ENCODE measurements around the gene PCDHGA2. TPM values are rescaled to one million over a fixed set of nuclear protein-coding genes. Genes with fewer than 3 reads are reported as not detected.

The PCDHGA2 gene
- total RNA-seq, 1 experiment from 2014 or later: 0.96 TPM

GRCh38 chr5:141343953-141344463 lies 5.4 kb downstream of the PCDHGA2 start:
- Mint-ChIP-seq H3K4me3 (0 out of 2 replicates have a peak overlapping the region, but pooled peaks have one; percentile 22), H3K36me3 (peaks cover 51% of the 10 kb centered on the region), H3K27me3 (ENCODE audit: low read depth) (no peaks in the 10 kb centered on the region), H3K27ac (no peak overlapping the region), H3K4me1 (peaks cover 2% of the 10 kb centered on the region; the same call in 1 of the 2 replicates), H3K9me3 (peaks cover 57% of the 10 kb centered on the region)
- DNase-seq (ENCODE audit: low spot score) (no peak), ATAC-seq (no peak)
- CTCF ChIA-PET: interaction anchor here (0.6 to 4.0 kb wide), 32 partner anchors 10 to 223 kb away, joined by 3 to 22 read pairs (median 4); partner anchors contain the start of genes PCDHB10, PCDHB11, PCDHB14 and PCDHB15
- TF ChIP-seq SP1 (CRISPR knock-in tag; conservative IDR thresholded peaks at IDR 0.05): no peak
- TF ChIP-seq ZSCAN18 (CRISPR knock-in tag; IDR thresholded peaks at IDR 0.05): no peak
- TF ChIP-seq FOXK1 (CRISPR knock-in tag; IDR thresholded peaks at IDR 0.05): no peak
- no peak for TF ChIP-seq ZNF281 (CRISPR knock-in tag; IDR thresholded peaks at IDR 0.05)
- no peak for TF ChIP-seq ZNF121 (CRISPR knock-in tag; IDR thresholded peaks at IDR 0.05)
- no peak for TF ChIP-seq ZMAT4 (CRISPR knock-in tag; IDR thresholded peaks at IDR 0.05)
- TF ChIP-seq AR (CRISPR knock-in tag; IDR thresholded peaks at IDR 0.05): no peak
- no peak for TF ChIP-seq CREB1 (CRISPR knock-in tag; IDR thresholded peaks at IDR 0.05)
- TF ChIP-seq TP53 (CRISPR knock-in tag; IDR thresholded peaks at IDR 0.05): no peak
- TF ChIP-seq ZNF317 (CRISPR knock-in tag; IDR thresholded peaks at IDR 0.05; ENCODE audit: borderline replicate concordance, low read depth): no peak
- no peak for TF ChIP-seq NFYB (CRISPR knock-in tag; conservative IDR thresholded peaks at IDR 0.05; ENCODE audit: low read depth)
- TF ChIP-seq FOXP4 (CRISPR knock-in tag; IDR thresholded peaks at IDR 0.05): no peak
- no peak for TF ChIP-seq USF2 (CRISPR knock-in tag; IDR thresholded peaks at IDR 0.05)
- no peak for TF ChIP-seq ESRRA (CRISPR knock-in tag; IDR thresholded peaks at IDR 0.05; ENCODE audit: borderline replicate concordance)
- no peak for TF ChIP-seq TCF7 (CRISPR knock-in tag; IDR thresholded peaks at IDR 0.05; ENCODE audit: low read depth)
- TF ChIP-seq E2F4 (CRISPR knock-in tag; IDR thresholded peaks at IDR 0.05; ENCODE audit: borderline replicate concordance, low read depth): no peak
- no peak for TF ChIP-seq ATF3 (CRISPR knock-in tag; conservative IDR thresholded peaks at IDR 0.05)
- TF ChIP-seq GRHL2 (CRISPR knock-in tag; IDR thresholded peaks at IDR 0.05; ENCODE audit: insufficient replicate concordance, severe bottlenecking): no peak
- TF ChIP-seq PRRX2 (CRISPR knock-in tag; IDR thresholded peaks at IDR 0.05): no peak
- TF ChIP-seq SOX15 (CRISPR knock-in tag; IDR thresholded peaks at IDR 0.05): no peak
- POLR2A ChIA-PET: interaction anchor here (0.6 kb wide), 1 partner anchor 1022 kb away, joined by 3 read pairs; no protein-coding TSS in a partner anchor

All from WTC11 (cell line).